Activated B cell treated with CpG ODN at 0.5 μM for 24 hours (primary cell): ENCODE measurements around the gene BRD3. TPM values are rescaled to one million over a fixed set of nuclear protein-coding genes. Genes with fewer than 3 reads are reported as not detected.
"Not testable (repeated sequence)": the region's sequence is repeated elsewhere in the genome, so short reads cannot be mapped to it uniquely, and the experiment has no call there.

ENCODE experiments used
- ATAC-seq: fragments of 200-7000 bp; cut with Tn5 transposase; one replicate; pipeline ENCODE4 v1.10.0; 2021; ENCODE audit warnings: low read depth, mild to moderate bottlenecking, moderate library complexity
- CTCF ChIA-PET: fragments of 350-600 bp; sonication (Branson Sonifier 250); formaldehyde crosslinking; loops from one replicate; lab custom pipeline; 2021; ENCODE audit warnings: antibody characterized with exemption; lab: Charles Lee
- POLR2A ChIA-PET: fragments of 350-600 bp; sonication (Branson Sonifier 250); formaldehyde crosslinking; loops from one replicate; lab custom pipeline; 2021; ENCODE audit warnings: antibody characterized with exemption; lab: Charles Lee
- DNase-seq: peaks from one replicate; pipeline ENCODE4 v3.0.0; 2022
- H3K27ac Mint-ChIP-seq: one replicate; pipeline ENCODE4 v1.8.0; 2020; ENCODE audit warnings: mixed read lengths
- H3K27me3 Mint-ChIP-seq: one replicate; pipeline ENCODE4 v1.8.0; 2021; ENCODE audit warnings: mixed read lengths
- H3K36me3 Mint-ChIP-seq: one replicate; pipeline ENCODE4 v1.8.0; 2021; ENCODE audit warnings: low read depth, mixed read lengths
- H3K4me1 Mint-ChIP-seq: one replicate; pipeline ENCODE4 v1.8.0; 2021; ENCODE audit warnings: mixed read lengths
- H3K4me3 Mint-ChIP-seq: one replicate; pipeline ENCODE4 v1.8.0; 2020; ENCODE audit warnings: mild to moderate bottlenecking, mixed read lengths
- H3K9me3 Mint-ChIP-seq: one replicate; pipeline ENCODE4 v1.8.0; 2020; ENCODE audit warnings: mixed read lengths
- CTCF ChIP-seq: fragments of 200-600 bp; IDR thresholded peaks from one replicate; pipeline ENCODE4 v1.8.0; 2022; ENCODE audit warnings: antibody characterized with exemption, mild to moderate bottlenecking
- intact Hi-C: fragments of 100-400 bp; cut with micrococcal nuclease; formaldehyde crosslinking; loops from one replicate; pipeline ENCODE4 v1.15.1; 2024
- total RNA-seq: library from RNA; stranded (reverse); gene quantifications from 2 replicates; pipeline ENCODE4 v1.2.3, GENCODE V29; 2022

Gene BRD3
- total RNA-seq, 1 donor from 2014 or later = 18.3 TPM

- intact Hi-C loops = no loop called here
- Mint-ChIP-seq H3K9me3 (peaks cover 7% of the 10 kb centered on the region), H3K36me3 (no peaks in the 10 kb centered on the region), H3K27ac (no peak overlapping the region), H3K4me1 (no peaks in the 10 kb centered on the region), H3K27me3 (peaks cover 5% of the 10 kb centered on the region), H3K4me3 (no peak overlapping the region)
- DNase-seq = no peak
- no peak for ATAC-seq
- TF ChIP-seq CTCF = no peak
- ChIA-PET POLR2A (no interaction called here), CTCF (no interaction called here)
Observed at GRCh38 chr9:134083451-134083850, 15.6 kb upstream of the BRD3 start.

DNA sequence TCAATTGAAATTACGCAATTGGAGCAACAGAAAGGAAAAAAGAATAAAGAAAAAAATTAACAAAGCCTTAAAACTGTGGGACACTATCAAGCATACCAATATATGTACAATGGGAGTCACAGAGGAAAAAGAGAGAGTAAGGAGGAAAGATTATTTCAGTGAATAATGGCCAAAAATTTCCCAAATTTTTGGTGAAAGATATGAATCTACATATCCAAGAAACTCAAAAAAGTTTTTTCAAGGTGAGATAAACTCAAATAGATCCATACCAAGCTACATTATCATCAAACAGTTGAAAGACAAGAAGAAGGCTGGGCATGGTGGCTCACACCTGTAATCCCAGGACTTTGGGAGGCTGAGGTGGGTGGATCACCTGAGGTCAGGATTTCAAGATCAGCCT is 8.8 kb upstream of the BRD3 start:
- intact Hi-C loops = no loop called here
- ATAC-seq = no peak
- peaks cover 2% of the 10 kb centered on the region for H3K36me3 Mint-ChIP-seq
- TF ChIP-seq CTCF = no peak
- ChIA-PET CTCF (no interaction called here), POLR2A (no interaction called here)
- H3K4me1 Mint-ChIP-seq = no peaks in the 10 kb centered on the region
- H3K9me3 Mint-ChIP-seq = peaks cover 13% of the 10 kb centered on the region
- DNase-seq = no peak
- H3K4me3 Mint-ChIP-seq = no peak overlapping the region
- H3K27ac Mint-ChIP-seq = no peak overlapping the region
- H3K27me3 Mint-ChIP-seq = peaks cover 5% of the 10 kb centered on the region

DNA sequence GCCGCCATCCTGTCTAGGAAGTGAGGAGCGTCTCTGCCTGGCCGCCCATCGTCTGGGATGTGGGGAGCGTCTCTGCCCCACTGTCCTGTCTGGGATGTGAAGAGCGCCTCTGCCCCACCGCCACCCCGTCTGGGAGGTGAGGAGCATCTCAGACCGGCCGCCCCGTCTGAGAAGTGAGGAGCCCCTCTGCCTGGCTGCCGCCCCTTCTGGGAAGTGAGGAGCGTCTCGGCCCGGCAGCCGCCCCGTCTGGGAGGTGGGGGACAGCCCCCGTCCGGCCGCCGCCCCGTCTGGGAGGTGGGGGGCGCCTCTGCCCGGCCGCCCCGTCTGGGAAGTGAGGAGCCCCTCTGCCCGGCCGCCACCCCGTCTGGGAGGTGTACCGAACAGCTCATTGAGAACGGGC is 7.9 kb upstream of the BRD3 start:
- POLR2A ChIA-PET, H3K27me3 Mint-ChIP-seq, H3K4me1 Mint-ChIP-seq, DNase-seq, H3K36me3 Mint-ChIP-seq, intact Hi-C loops, H3K27ac Mint-ChIP-seq, CTCF ChIA-PET, ATAC-seq, H3K4me3 Mint-ChIP-seq: not testable (repeated sequence)
- peaks cover 13% of the 10 kb centered on the region for H3K9me3 Mint-ChIP-seq

DNA sequence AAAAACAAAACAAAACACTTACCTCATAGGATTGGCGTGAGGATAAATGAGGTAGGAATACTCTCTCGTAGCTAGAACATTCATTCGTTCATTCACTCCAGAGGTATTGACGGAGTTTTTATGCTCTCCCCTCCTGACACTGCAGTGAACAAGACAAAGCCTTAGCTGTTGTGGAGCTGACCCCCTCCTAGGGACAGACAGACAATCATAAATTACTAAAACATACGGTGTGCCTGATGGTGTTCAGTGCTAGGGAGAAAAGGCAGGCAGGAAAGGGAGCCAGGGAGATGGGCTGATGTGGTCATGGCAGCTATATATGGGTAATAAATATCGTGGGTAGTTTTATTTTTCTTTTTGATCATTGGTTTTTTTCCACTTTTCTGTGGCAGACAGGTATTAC is 5.7 kb upstream of the BRD3 start:
- ChIA-PET CTCF (no interaction called here), POLR2A (no interaction called here)
- H3K27ac Mint-ChIP-seq = no peak overlapping the region
- TF ChIP-seq CTCF = no peak
- peaks cover 6% of the 10 kb centered on the region for H3K4me1 Mint-ChIP-seq
- DNase-seq (no peak), ATAC-seq (no peak)
- H3K36me3 Mint-ChIP-seq = peaks cover 2% of the 10 kb centered on the region
- H3K27me3 Mint-ChIP-seq = peaks cover 12% of the 10 kb centered on the region
- intact Hi-C loops = no loop called here
- no peak overlapping the region for H3K4me3 Mint-ChIP-seq
- H3K9me3 Mint-ChIP-seq = peaks cover 8% of the 10 kb centered on the region

- H3K4me1 Mint-ChIP-seq, DNase-seq, CTCF ChIA-PET, H3K36me3 Mint-ChIP-seq, ATAC-seq, POLR2A ChIA-PET, intact Hi-C loops, H3K4me3 Mint-ChIP-seq, H3K9me3 Mint-ChIP-seq, H3K27ac Mint-ChIP-seq: not testable (repeated sequence)
- peaks cover 12% of the 10 kb centered on the region for H3K27me3 Mint-ChIP-seq
Observed at GRCh38 chr9:134072683-134073082, 4.9 kb upstream of the BRD3 start.

DNA sequence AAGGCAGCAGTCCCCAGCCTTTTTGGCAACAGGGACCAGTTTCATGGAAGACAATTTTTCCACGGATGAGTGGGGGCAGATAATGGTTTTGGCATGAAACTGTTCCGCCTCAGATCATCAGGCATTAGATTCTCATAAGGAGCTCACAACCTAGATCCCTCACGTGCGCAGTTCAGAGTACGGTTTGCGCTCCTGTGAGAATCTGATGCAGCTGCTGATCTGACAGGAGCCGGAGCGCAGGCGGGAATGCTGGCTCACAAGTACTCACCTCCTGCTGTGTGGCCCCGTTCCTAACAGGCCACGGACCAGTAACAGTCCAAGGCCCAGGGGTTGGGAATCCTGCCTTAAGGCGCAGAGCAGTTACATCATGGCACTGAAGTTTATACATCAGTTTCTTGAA is 3.3 kb upstream of the BRD3 start:
- no peak for DNase-seq
- no peak for ATAC-seq
- Mint-ChIP-seq H3K4me1 (peaks cover 13% of the 10 kb centered on the region), H3K36me3 (peaks cover 2% of the 10 kb centered on the region), H3K9me3 (peaks cover 3% of the 10 kb centered on the region), H3K27ac (no peak overlapping the region), H3K27me3 (peaks cover 12% of the 10 kb centered on the region), H3K4me3 (no peak overlapping the region)
- intact Hi-C loops = no loop called here
- ChIA-PET CTCF (no interaction called here), POLR2A (no interaction called here)
- no peak for TF ChIP-seq CTCF
